HG03135 (cell line): ENCODE data around the gene TRIM2.
"Not testable (repeated sequence)": the region's sequence is repeated elsewhere in the genome, so short reads cannot be mapped to it uniquely, and the experiment has no call there.

Source experiments
- ATAC-seq: cut with Tn5 transposase; IDR thresholded peaks from one replicate; pipeline ENCODE4 v1.9.1; 2021; ENCODE audit warnings: mild to moderate bottlenecking, moderate library complexity; ENCODE audit not compliant: unreplicated experiment

Gene TRIM2

GRCh38 chr4:153204247-153204671, at the start of gene TRIM2:
Gene TRIM2, plus strand, starts transcription at chr4:153204443. Its CDS starts 88 bp downstream, at chr4:153204531.
- ATAC-seq = no peak

- ATAC-seq = no peak
These were observed 48.6 kb upstream of the TRIM2 start for GRCh38 chr4:153155686-153156085.

- ATAC-seq = no peak
These were observed 48.0 kb upstream of the TRIM2 start for GRCh38 chr4:153156263-153156662.

GRCh38 chr4:153156721-153157120, 47.5 kb upstream of the TRIM2 start:
- no peak for ATAC-seq

- ATAC-seq = no peak
These were observed 45.2 kb upstream of the TRIM2 start for GRCh38 chr4:153159016-153159415.

- ATAC-seq = no peak
These were observed 44.5 kb upstream of the TRIM2 start for GRCh38 chr4:153159728-153160221.

GRCh38 chr4:153160821-153161220, 43.4 kb upstream of the TRIM2 start:
- no peak for ATAC-seq

- ATAC-seq = no peak
These were observed 42.8 kb upstream of the TRIM2 start for GRCh38 chr4:153161226-153161963.

GRCh38 chr4:153165236-153165635, 39.0 kb upstream of the TRIM2 start:
- not testable (repeated sequence) for ATAC-seq

- no peak for ATAC-seq
These were observed 37.3 kb upstream of the TRIM2 start for GRCh38 chr4:153166716-153167501.

- ATAC-seq = no peak
These were observed 34.5 kb upstream of the TRIM2 start for GRCh38 chr4:153169776-153170175.

GRCh38 chr4:153170407-153170806, 33.8 kb upstream of the TRIM2 start:
- ATAC-seq = no peak

GRCh38 chr4:153174821-153175567, 29.2 kb upstream of the TRIM2 start:
- ATAC-seq = no peak

- no peak for ATAC-seq
These were observed 27.3 kb upstream of the TRIM2 start for GRCh38 chr4:153176938-153177337.

GRCh38 chr4:153177841-153178240, 26.4 kb upstream of the TRIM2 start:
- ATAC-seq = no peak

- no peak for ATAC-seq
These were observed 25.1 kb upstream of the TRIM2 start for GRCh38 chr4:153179100-153179499.

GRCh38 chr4:153181293-153181692, 22.9 kb upstream of the TRIM2 start:
- ATAC-seq = no peak

GRCh38 chr4:153181700-153182099, 22.5 kb upstream of the TRIM2 start:
- no peak for ATAC-seq

GRCh38 chr4:153183146-153183545, 21.1 kb upstream of the TRIM2 start:
- ATAC-seq = no peak

GRCh38 chr4:153185331-153185852, 18.9 kb upstream of the TRIM2 start:
- ATAC-seq = no peak
